Parathyroid adenoma (tissue), 2 donors: ENCODE results near the gene DMGDH.

Source experiments
- H2AFZ ChIP-seq: fragments of 300-600 bp; sonication (generic); one replicate; pipeline ENCODE4 v1.7.0; 2017; ENCODE audit warnings: antibody characterized with exemption, mild to moderate bottlenecking
- H3K27ac ChIP-seq: fragments of 300-600 bp; sonication (generic); one replicate; pipeline ENCODE4 v1.7.0; 2017
- H3K27me3 ChIP-seq: fragments of 300-600 bp; sonication (generic); one replicate; pipeline ENCODE4 v1.7.0; 2017; ENCODE audit warnings: low read length; ENCODE audit not compliant: control insufficient read depth, insufficient read depth
- H3K36me3 ChIP-seq: fragments of 300-600 bp; sonication (generic); one replicate; pipeline ENCODE4 v1.7.0; 2017; ENCODE audit warnings: low read length; ENCODE audit not compliant: control insufficient read depth, insufficient read depth
- H3K4me1 ChIP-seq: fragments of 300-600 bp; sonication (generic); one replicate; pipeline ENCODE4 v1.7.0; 2017; ENCODE audit warnings: control low read depth
- H3K4me2 ChIP-seq: fragments of 300-600 bp; sonication (generic); one replicate; pipeline ENCODE4 v1.7.0; 2017; ENCODE audit warnings: low read length
- H3K4me3 ChIP-seq: fragments of 300-600 bp; sonication (generic); one replicate; pipeline ENCODE4 v1.7.0; 2017; ENCODE audit warnings: low read depth, low read length
- H3K79me2 ChIP-seq: fragments of 300-600 bp; sonication (generic); one replicate; pipeline ENCODE4 v1.7.0; 2017; ENCODE audit warnings: control low read depth
- H3K9ac ChIP-seq: fragments of 300-600 bp; sonication (generic); one replicate; pipeline ENCODE4 v1.7.0; 2017; ENCODE audit warnings: mild to moderate bottlenecking
- H3K9me3 ChIP-seq: fragments of 300-600 bp; sonication (generic); one replicate; pipeline ENCODE4 v1.7.0; 2017; ENCODE audit warnings: low read length; ENCODE audit not compliant: control insufficient read depth
- CTCF ChIP-seq: fragments of 300-600 bp; sonication (generic); IDR thresholded peaks from one replicate; pipeline ENCODE4 v1.7.0; 2017; ENCODE audit warnings: antibody characterized with exemption, mild to moderate bottlenecking
- donor health status: primary hyperparathyroidism.

DMGDH gene

GRCh38 chr5:79056847-79057246 lies 12.6 kb downstream of the DMGDH start:
- no peak overlapping the region for H3K27ac ChIP-seq
- no peaks in the 10 kb centered on the region for H3K27me3 ChIP-seq
- no peak overlapping the region for H2AFZ ChIP-seq
- H3K79me2 ChIP-seq, result no peaks in the 10 kb centered on the region
- H3K9ac ChIP-seq, result no peak overlapping the region
- no peak overlapping the region for H3K4me3 ChIP-seq
- H3K36me3 ChIP-seq, result no peaks in the 10 kb centered on the region
- H3K9me3 ChIP-seq, result peaks cover 2% of the 10 kb centered on the region
- H3K4me2 ChIP-seq, result no peak overlapping the region
- no peaks in the 10 kb centered on the region for H3K4me1 ChIP-seq
- TF ChIP-seq CTCF, result no peak

- Histone ChIP-seq H3K27me3 (no peaks in the 10 kb centered on the region), H3K9me3 (peaks cover 4% of the 10 kb centered on the region), H2AFZ (no peak overlapping the region), H3K9ac (no peak overlapping the region), H3K27ac (no peak overlapping the region), H3K79me2 (no peaks in the 10 kb centered on the region), H3K36me3 (no peaks in the 10 kb centered on the region), H3K4me3 (no peak overlapping the region), H3K4me1 (no peaks in the 10 kb centered on the region), H3K4me2 (no peak overlapping the region)
- no peak for TF ChIP-seq CTCF
These were observed 14.5 kb downstream of the DMGDH start for GRCh38 chr5:79055017-79055416.

GRCh38 chr5:79053321-79053720 lies 16.2 kb downstream of the DMGDH start:
- H3K79me2 ChIP-seq, result no peaks in the 10 kb centered on the region
- TF ChIP-seq CTCF, result no peak

GRCh38 chr5:79050498-79050897 lies 19.0 kb downstream of the DMGDH start:
- Histone ChIP-seq H2AFZ (no peak overlapping the region), H3K27ac (no peak overlapping the region), H3K4me2 (no peak overlapping the region), H3K9ac (no peak overlapping the region), H3K4me3 (no peak overlapping the region), H3K79me2 (no peaks in the 10 kb centered on the region), H3K9me3 (peaks cover 4% of the 10 kb centered on the region), H3K36me3 (no peaks in the 10 kb centered on the region), H3K27me3 (no peaks in the 10 kb centered on the region), H3K4me1 (no peaks in the 10 kb centered on the region)
- TF ChIP-seq CTCF, result no peak

More at GRCh38 chr5:79053321-79053720, 16.2 kb downstream of the DMGDH start:
- no peak overlapping the region for H3K27ac ChIP-seq
- H3K27me3 ChIP-seq, result no peaks in the 10 kb centered on the region
- no peaks in the 10 kb centered on the region for H3K36me3 ChIP-seq
- no peak overlapping the region for H3K4me2 ChIP-seq
- no peaks in the 10 kb centered on the region for H3K4me1 ChIP-seq
- no peak overlapping the region for H3K9ac ChIP-seq
- H3K9me3 ChIP-seq, result peaks cover 4% of the 10 kb centered on the region
- no peak overlapping the region for H2AFZ ChIP-seq
- no peak overlapping the region for H3K4me3 ChIP-seq

GRCh38 chr5:79048437-79048836 lies 21.0 kb downstream of the DMGDH start:
- Histone ChIP-seq H3K4me3 (no peak overlapping the region), H2AFZ (no peak overlapping the region), H3K4me2 (no peak overlapping the region), H3K9me3 (peaks cover 4% of the 10 kb centered on the region), H3K4me1 (no peaks in the 10 kb centered on the region), H3K9ac (no peak overlapping the region), H3K79me2 (no peaks in the 10 kb centered on the region), H3K27me3 (no peaks in the 10 kb centered on the region), H3K27ac (no peak overlapping the region), H3K36me3 (no peaks in the 10 kb centered on the region)
- no peak for TF ChIP-seq CTCF
